ENCODE data around the gene C15orf62.

C15orf62 gene

GRCh38 chr15:40815042-40815698 is 45.4 kb downstream of the C15orf62 start:
- peak; percentile 23 for DNase-seq (ENCODE audit: low read depth)

GRCh38 chr15:40819048-40819447 is 49.3 kb downstream of the C15orf62 start:
- DNase-seq (ENCODE audit: low read depth) = no peak

GRCh38 chr15:40821195-40821594 is 51.4 kb downstream of the C15orf62 start:
- no peak for DNase-seq (ENCODE audit: low read depth)

All from EH (cell line).